Osteoblast (primary cell): Measurements from ENCODE around the gene POLA2. TPM values are rescaled to one million over a fixed set of nuclear protein-coding genes. Genes with fewer than 3 reads are reported as not detected.

Experiments
- DNase-seq: peaks from one replicate; pipeline ENCODE4 v3.0.0; 2011; ENCODE audit warnings: low spot score, mixed read lengths; ENCODE audit not compliant: insufficient read length; ENCODE audit errors: missing footprints
- H2AFZ ChIP-seq: 2 replicates; pipeline ENCODE4 v1.6.0; 2011; ENCODE audit warnings: mild to moderate bottlenecking, low read length
- H3K27ac ChIP-seq: 2 replicates; pipeline ENCODE4 v1.5.1; 2011; ENCODE audit warnings: mild to moderate bottlenecking, low read depth, low read length, moderate library complexity
- H3K27me3 ChIP-seq: 2 replicates; pipeline ENCODE4 v1.6.0; 2012; ENCODE audit warnings: mild to moderate bottlenecking, control low read depth, inconsistent platforms, low read length, moderate library complexity; ENCODE audit not compliant: insufficient read depth
- H3K36me3 ChIP-seq: 2 replicates; pipeline ENCODE4 v1.5.1; 2011; ENCODE audit warnings: mild to moderate bottlenecking, low read length, control low read depth, moderate library complexity; ENCODE audit not compliant: insufficient read depth
- H3K4me1 ChIP-seq: 2 replicates; pipeline ENCODE4 v1.5.1; 2011; ENCODE audit warnings: mild to moderate bottlenecking, low read length, control low read depth, moderate library complexity; ENCODE audit not compliant: insufficient read depth
- H3K4me2 ChIP-seq: 2 replicates; pipeline ENCODE4 v1.6.0; 2011; ENCODE audit warnings: mild to moderate bottlenecking, low read length; ENCODE audit not compliant: insufficient read depth
- H3K4me3 ChIP-seq: fragments of 200-600 bp; sonication (generic); 3 replicates; pipeline ENCODE4 v1.5.1; 2012; ENCODE audit warnings: mild to moderate bottlenecking, low read length, inconsistent platforms; ENCODE audit not compliant: insufficient read depth
- H3K79me2 ChIP-seq: 2 replicates; pipeline ENCODE4 v1.6.0; 2012; ENCODE audit warnings: mild to moderate bottlenecking, low read length, control low read depth, inconsistent platforms; ENCODE audit not compliant: insufficient read depth
- H3K9me3 ChIP-seq: 2 replicates; pipeline ENCODE4 v1.5.1; 2011; ENCODE audit warnings: low read depth, low read length, control low read depth
- H4K20me1 ChIP-seq: 2 replicates; pipeline ENCODE4 v1.6.0; 2012; ENCODE audit warnings: mild to moderate bottlenecking, low read length, control low read depth; ENCODE audit not compliant: insufficient read depth
- CTCF ChIP-seq: IDR thresholded peaks from 2 replicates; pipeline ENCODE4 v1.5.1; 2011; ENCODE audit warnings: mild to moderate bottlenecking, low read depth, low read length, moderate library complexity; ENCODE audit errors: extremely low read depth
- total RNA-seq: library from RNA; depleted of rRNA; stranded (reverse); fragments of >200 nt; gene quantifications from 2 replicates; pipeline ENCODE4 v1.2.3, GENCODE V29; 2012

Gene POLA2
- total RNA-seq, 1 donor: 4.3 TPM

- Histone ChIP-seq H3K4me2 (no peak overlapping the region), H3K36me3 (no peaks in the 10 kb centered on the region), H2AFZ (no peak overlapping the region), H3K79me2 (no peaks in the 10 kb centered on the region), H3K4me3 (no peak overlapping the region), H3K27ac (no peak overlapping the region), H3K27me3 (no peaks in the 10 kb centered on the region), H3K4me1 (peaks cover 27% of the 10 kb centered on the region), H3K9me3 (no peaks in the 10 kb centered on the region), H4K20me1 (no peaks in the 10 kb centered on the region)
- TF ChIP-seq CTCF: no peak
- DNase-seq: peak; percentile 73
Observed at GRCh38 chr11:65307298-65308229, 45.8 kb downstream of the POLA2 start.

GRCh38 chr11:65308281-65308891, 46.6 kb downstream of the POLA2 start:
- H4K20me1 ChIP-seq: no peaks in the 10 kb centered on the region
- H3K4me3 ChIP-seq: no peak overlapping the region
- H3K4me2 ChIP-seq: no peak overlapping the region
- no peaks in the 10 kb centered on the region for H3K9me3 ChIP-seq
- no peaks in the 10 kb centered on the region for H3K27me3 ChIP-seq
- no peak for TF ChIP-seq CTCF
- H2AFZ ChIP-seq: no peak overlapping the region
- DNase-seq: peak; percentile 73
- H3K4me1 ChIP-seq: peaks cover 27% of the 10 kb centered on the region
- no peaks in the 10 kb centered on the region for H3K79me2 ChIP-seq
- H3K36me3 ChIP-seq: no peaks in the 10 kb centered on the region
- H3K27ac ChIP-seq: no peak overlapping the region

- no peaks in the 10 kb centered on the region for H3K27me3 ChIP-seq
- peaks cover 32% of the 10 kb centered on the region for H3K4me1 ChIP-seq
- H3K27ac ChIP-seq: no peak overlapping the region
- no peaks in the 10 kb centered on the region for H3K36me3 ChIP-seq
- H3K4me3 ChIP-seq: no peak overlapping the region
- DNase-seq: peak; percentile 81
- H3K79me2 ChIP-seq: no peaks in the 10 kb centered on the region
- H2AFZ ChIP-seq: no peak overlapping the region
- no peaks in the 10 kb centered on the region for H3K9me3 ChIP-seq
- H3K4me2 ChIP-seq: no peak overlapping the region
- no peaks in the 10 kb centered on the region for H4K20me1 ChIP-seq
- no peak for TF ChIP-seq CTCF
Observed at GRCh38 chr11:65309006-65309405, 47.2 kb downstream of the POLA2 start.

- H3K4me3 ChIP-seq: no peak overlapping the region
- H3K4me1 ChIP-seq: peaks cover 35% of the 10 kb centered on the region
- H3K4me2 ChIP-seq: peak overlapping the region; percentile 23
- H3K27me3 ChIP-seq: no peaks in the 10 kb centered on the region
- no peaks in the 10 kb centered on the region for H3K9me3 ChIP-seq
- H2AFZ ChIP-seq: no peak overlapping the region
- no peaks in the 10 kb centered on the region for H3K36me3 ChIP-seq
- peak; percentile 68 for DNase-seq
- peaks cover 5% of the 10 kb centered on the region for H3K79me2 ChIP-seq
- no peak for TF ChIP-seq CTCF
- peak overlapping the region; percentile 74 for H3K27ac ChIP-seq
- H4K20me1 ChIP-seq: no peaks in the 10 kb centered on the region
Observed at GRCh38 chr11:65310215-65310614, 48.5 kb downstream of the POLA2 start.
